AG09309 (cell line): ENCODE measurements around the gene PEMT.

Experiments used
- DNase-seq: peaks from one replicate; pipeline ENCODE4 v3.0.0-alpha.2; 2010; ENCODE audit warnings: low read depth
- H3K4me3 ChIP-seq: 2 replicates; pipeline ENCODE4 v1.5.1; 2011; ENCODE audit warnings: mild to moderate bottlenecking, low read depth, low read length, moderate library complexity; ENCODE audit not compliant: control insufficient read depth
- CTCF ChIP-seq: IDR thresholded peaks from 2 replicates; pipeline ENCODE4 v1.5.1; 2011; ENCODE audit warnings: mild to moderate bottlenecking, low read depth, low read length, inconsistent platforms; ENCODE audit not compliant: insufficient read depth, control insufficient read depth; ENCODE audit errors: missing control alignments

Gene PEMT

DNA sequence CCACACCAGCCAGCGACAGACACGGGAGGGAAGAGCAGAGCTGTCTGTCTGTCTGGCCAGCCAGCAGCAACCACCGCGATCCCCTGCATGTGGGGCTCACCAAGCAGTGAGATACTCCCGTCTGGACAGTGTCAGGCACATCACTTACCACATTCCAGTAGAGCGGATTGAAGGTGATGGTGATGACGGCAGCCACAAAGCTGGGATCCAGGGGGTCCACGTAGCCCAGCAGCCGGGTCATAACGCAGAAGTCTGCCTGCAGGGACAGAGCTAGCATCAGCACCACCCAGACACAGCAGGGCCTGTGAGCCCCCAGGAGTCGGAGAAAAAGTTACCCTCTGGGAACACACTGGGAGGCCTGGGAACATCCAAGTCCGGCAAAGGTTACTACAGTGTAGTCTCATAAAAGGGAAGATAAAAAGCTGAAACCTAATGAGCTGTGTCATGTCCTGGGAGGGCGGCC is 14.7 kb downstream of the PEMT start:
- no peak for DNase-seq
- no peak overlapping the region for H3K4me3 ChIP-seq
- no peak for TF ChIP-seq CTCF

DNA sequence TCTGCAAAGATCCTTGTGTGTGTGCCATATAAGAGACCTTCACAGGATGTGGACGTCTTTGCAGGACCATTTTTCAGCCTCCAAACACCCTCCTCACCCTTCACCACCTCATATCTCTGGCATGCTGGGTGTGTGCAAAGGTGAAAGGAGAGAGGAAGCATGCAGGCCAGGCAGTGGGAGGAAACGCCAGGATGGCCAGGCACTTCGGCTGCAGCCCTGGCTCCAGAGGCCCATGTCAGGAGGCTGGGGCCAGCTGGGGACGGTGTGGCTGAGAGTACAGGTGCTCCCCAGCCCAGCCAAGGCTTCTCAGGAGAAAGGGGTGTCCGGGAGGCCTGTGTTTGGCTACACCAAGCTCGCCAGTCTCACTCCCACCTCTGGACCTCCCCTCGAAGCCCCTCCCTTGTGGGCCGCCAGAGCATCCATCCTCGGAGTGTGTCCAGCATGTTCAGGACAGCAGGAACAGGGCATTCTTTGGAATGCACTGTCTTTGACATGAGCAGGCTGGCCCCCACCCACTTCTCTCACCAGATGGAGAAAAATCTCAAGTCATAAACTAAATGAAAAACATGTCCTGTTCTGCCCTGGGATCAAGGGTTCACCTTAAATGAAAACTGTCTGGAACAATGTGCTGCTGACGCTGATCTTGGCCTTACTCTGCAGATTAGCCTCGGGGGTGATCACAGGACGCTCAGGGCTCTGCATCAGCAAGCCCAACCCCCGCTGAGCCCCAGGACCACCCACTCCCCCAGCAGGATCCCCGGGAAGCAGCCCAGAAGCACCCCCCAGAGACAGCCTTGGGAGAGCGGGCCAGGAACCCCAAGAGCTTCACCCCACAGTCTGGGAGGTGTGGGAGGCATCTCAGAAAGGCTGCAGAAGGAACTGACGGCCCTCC is 15.9 kb downstream of the PEMT start:
- H3K4me3 ChIP-seq, result no peak overlapping the region
- DNase-seq, result no peak
- no peak for TF ChIP-seq CTCF

DNA sequence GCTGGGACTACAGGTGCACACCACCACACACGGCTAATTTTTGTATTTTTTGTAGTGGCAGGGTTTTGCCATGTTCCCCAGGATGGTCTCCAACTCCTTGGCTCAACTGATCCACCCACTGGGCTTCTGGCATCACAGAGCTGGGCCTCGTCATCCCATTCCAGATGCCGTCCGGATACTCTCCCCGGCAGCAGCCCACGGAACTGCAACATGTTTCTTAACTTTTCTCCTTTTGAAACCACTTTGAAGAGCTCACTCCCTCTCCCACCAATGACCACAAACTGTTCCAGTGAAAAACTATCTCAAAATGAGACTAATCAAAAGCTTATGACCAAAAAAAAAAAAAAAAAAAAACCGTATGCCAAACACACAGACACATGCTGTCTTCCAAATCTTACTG is 17.6 kb downstream of the PEMT start:
- DNase-seq, result no peak
- no peak overlapping the region for H3K4me3 ChIP-seq
- no peak for TF ChIP-seq CTCF

DNA sequence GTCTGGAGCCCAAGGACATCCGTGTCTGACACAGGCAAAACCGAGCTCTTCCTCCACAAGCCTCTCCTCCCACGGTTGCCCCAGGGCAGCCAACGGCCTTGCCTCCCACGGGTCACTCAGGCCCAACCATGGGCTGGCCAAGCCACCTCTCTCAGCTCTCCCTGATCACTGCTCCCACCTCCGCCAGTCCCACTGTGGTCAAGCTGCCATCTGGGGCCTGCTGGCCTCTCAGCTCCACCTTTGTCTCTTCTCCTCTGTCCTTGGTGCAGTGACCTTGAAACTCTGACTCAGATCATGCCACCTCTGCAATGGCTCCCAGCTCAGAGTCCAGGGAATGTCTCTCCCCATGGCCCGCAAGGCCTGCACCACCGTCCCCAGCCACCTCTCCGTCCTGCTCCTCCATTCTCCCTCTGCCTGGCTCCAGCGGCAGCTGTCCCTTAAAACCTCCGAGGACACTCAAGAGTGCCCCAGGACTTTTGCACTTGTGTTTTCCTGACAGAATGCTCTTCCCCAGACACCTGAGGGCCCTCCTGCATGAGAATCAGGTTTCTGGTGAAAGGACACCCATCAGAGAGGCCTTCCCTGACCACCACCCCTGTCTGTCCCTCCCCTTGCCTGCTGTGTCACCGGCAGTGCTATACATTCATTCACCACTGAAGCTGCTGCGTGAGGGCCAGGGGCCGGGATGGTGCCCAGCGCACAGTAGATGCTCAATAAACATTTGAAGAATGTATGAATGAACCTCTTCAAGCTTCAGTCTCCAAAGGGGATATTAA is 19.3 kb downstream of the PEMT start:
- DNase-seq, result no peak
- no peak for TF ChIP-seq CTCF
- no peak overlapping the region for H3K4me3 ChIP-seq

DNA sequence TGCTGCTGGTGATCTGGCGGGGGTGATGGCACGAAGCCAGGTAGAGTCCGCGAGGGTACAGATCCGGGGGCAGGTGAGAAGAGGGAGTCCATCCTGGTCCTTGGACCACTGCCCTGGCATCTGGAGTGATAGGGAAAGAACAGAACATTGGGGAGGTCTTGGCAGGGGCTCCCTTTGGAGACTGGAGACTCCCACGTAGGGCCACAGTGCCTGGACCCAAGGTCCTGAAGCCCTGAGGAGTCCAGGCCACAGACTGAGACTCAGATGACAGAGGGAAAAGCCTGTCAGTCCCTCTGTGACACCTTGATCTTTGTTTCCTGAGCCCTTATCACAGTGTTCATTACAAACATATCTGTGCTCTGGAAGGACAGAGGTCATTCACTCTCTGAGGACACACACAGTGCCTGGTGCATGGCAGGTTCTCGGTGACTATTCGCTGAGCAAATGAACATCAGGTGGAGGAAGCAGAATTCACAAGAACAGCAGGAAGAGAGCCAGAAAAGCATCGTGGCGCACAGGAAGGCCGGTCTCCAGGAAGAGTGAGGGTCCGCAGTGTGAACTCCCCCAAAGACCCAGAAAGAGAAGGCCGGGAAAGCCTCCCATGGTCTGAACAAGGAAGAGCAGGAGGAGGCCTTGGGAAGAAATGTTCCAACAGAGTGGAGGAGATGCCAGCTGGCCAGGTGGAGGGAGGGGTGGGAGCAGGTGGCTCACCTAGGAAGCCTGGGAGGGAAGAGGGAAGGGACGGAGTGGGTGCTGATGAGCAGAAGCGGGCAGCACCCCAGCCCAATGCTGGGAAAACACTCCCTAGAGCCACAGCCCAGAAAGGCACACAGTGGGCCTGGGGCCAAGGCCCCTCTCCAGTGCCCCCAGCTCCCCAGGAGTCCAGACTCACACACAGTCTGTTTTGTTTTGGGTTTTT is 20.5 kb downstream of the PEMT start:
- DNase-seq, result no peak
- no peak for TF ChIP-seq CTCF

GRCh38 chr17:17570140-17570797 is 21.2 kb downstream of the PEMT start:
- H3K4me3 ChIP-seq, result no peak overlapping the region
- TF ChIP-seq CTCF, result peak; percentile 65
- DNase-seq, result no peak

More for the DNA sequence above, 20.5 kb downstream of the PEMT start:
- no peak overlapping the region for H3K4me3 ChIP-seq
